Astrocyte of the spinal cord (primary cell): ENCODE results near the gene MPI.
"Not testable (repeated sequence)": the region's sequence is repeated elsewhere in the genome, so short reads cannot be mapped to it uniquely, and the experiment has no call there.

Experiments used
- DNase-seq: peaks from one replicate; pipeline ENCODE4 v3.0.0; 2011; ENCODE audit warnings: low read depth, low spot score
- H3K4me3 ChIP-seq: 2 replicates; pipeline ENCODE4 v1.5.1; 2011; ENCODE audit warnings: low read depth, mild to moderate bottlenecking, low read length, moderate library complexity
- in situ Hi-C: cut with HindIII; loops from 2 replicates; pipeline ENCODE4 v1.10.0; 2017; ENCODE audit warnings: low sequenced_read_pairs
- TF ChIP-seq, protein P1 (sequence below): IDR thresholded peaks from 2 replicates; pipeline ENCODE4 v1.5.1; 2012; ENCODE audit warnings: low read depth, mild to moderate bottlenecking, low read length, inconsistent platforms

The MPI gene

DNA sequence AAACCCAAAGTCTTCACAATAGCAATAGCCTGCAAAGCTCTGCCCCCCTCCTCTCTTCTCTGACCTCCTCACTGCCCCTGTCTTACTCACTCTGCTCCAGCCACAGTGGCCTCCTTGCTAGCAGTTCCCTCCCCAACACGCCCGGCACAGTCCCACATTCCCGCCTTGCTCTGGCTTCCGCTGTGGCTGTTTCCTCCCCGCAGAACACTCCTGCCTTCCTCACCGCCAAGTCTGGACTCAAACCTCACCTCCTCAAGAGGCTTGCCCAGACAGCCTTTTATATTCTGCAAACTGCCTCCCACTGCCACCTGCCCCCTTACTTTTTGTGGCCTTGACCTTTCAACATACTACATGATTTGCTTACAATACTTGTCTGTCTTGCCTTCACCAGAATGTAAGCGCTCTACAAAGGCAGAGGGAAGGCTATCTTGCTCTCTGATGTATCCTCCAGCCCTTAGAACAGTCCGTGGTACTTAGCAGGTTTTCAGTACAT, 406 bp upstream of the MPI start:
- no peak for DNase-seq
- TF ChIP-seq, protein P1, sequence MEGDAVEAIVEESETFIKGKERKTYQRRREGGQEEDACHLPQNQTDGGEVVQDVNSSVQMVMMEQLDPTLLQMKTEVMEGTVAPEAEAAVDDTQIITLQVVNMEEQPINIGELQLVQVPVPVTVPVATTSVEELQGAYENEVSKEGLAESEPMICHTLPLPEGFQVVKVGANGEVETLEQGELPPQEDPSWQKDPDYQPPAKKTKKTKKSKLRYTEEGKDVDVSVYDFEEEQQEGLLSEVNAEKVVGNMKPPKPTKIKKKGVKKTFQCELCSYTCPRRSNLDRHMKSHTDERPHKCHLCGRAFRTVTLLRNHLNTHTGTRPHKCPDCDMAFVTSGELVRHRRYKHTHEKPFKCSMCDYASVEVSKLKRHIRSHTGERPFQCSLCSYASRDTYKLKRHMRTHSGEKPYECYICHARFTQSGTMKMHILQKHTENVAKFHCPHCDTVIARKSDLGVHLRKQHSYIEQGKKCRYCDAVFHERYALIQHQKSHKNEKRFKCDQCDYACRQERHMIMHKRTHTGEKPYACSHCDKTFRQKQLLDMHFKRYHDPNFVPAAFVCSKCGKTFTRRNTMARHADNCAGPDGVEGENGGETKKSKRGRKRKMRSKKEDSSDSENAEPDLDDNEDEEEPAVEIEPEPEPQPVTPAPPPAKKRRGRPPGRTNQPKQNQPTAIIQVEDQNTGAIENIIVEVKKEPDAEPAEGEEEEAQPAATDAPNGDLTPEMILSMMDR, result no peak
- peak overlapping the region; percentile 92 for H3K4me3 ChIP-seq
- in situ Hi-C loops, result no loop called here

DNA sequence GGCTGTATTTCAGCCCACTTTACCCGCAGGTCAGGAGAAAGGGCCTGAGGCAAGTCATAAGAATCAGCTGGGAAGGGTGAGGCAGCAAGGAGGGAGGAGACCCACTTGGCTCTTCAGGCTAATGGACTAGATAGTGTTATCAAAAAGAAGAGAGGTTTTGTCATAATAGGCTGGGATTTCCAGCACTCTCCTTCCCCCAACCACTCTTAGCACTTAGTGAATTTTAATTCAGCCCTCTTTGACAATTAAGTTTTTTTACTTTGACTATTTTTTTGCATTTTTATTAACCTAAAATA, 771 bp downstream of the MPI start:
- TF ChIP-seq, protein P1, result no peak
- no peak for DNase-seq
- in situ Hi-C loops, result no loop called here
- peak overlapping the region; percentile 92 for H3K4me3 ChIP-seq

DNA sequence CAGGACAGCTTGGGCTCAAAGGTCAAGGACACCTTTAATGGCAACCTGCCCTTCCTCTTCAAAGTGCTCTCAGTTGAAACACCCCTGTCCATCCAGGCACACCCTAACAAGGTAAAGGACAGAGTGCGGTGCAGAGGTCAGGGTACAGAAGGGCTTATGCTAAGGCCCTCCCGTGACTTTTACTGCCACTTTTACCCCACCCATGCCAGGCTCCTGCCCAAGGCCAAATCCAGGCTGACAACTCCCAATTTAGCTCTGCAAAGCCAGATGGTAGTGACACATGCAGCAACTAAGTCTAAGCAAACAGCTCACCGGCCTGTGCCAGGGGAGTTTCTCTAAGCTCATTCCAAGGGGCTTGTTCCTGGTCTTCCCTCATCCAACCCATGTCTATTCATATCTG, 1.6 kb downstream of the MPI start:
- no peak for DNase-seq
- TF ChIP-seq, protein P1, result no peak
- no peak overlapping the region for H3K4me3 ChIP-seq
- in situ Hi-C loops, result no loop called here

DNA sequence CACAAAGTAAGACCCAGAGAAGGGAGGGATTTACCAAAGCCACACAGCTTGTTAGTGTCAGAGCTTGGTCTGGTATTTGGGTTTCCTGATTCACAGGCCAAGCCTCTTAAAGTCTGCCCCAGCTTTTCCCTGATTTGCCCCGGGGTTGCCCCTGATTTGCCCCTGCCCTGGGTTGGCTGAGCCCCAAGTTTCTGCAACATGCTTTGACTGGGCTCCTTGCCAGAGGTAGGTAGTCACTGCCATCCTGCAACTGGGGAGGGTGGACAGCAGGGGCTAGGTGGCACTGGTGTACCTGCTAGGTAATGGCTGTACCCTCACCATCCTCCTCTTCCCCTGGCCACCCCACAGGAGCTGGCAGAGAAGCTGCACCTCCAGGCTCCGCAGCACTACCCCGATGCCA, 2.5 kb downstream of the MPI start:
- DNase-seq, result no peak
- TF ChIP-seq, protein P1, result no peak
- no peak overlapping the region for H3K4me3 ChIP-seq
- in situ Hi-C loops, result no loop called here

DNA sequence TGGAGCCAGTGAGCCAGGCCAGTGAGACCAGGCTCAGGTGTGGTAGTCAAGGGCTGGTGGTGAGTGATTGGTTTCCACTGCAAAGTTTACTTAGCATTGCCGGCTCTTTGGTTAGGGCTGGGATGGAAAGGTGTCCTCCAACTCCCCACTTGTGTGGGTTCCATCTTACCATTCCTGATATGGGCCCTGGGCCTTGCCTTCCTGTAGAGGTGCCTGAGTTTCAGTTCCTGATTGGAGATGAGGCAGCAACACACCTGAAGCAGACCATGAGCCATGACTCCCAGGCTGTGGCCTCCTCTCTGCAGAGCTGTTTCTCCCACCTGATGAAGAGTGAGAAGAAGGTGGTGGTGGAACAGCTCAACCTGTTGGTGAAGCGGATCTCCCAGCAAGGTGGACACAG, 3.1 kb downstream of the MPI start:
- DNase-seq, result no peak
- in situ Hi-C loops, result no loop called here
- TF ChIP-seq, protein P1, result no peak
- H3K4me3 ChIP-seq, result no peak overlapping the region

DNA sequence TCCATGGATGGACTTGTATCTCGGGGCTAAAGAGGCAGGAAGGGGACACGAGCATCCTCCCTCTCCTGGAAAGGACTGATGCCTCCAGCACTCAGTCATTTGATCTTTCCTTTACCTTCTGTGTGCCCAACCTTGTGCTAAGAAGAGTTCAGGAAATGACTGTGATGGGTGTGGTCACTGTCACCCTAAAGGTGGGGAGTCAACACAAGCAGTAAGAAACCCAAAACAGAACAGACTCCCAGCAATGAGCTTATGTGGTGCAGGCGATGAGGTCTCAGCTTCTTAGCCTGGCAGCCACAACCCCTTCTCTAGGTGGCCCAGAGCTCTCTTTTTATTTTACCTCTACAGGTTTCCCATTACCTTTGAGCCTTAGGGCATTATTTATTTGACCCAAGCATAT, 3.8 kb downstream of the MPI start:
- DNase-seq, result no peak

DNA sequence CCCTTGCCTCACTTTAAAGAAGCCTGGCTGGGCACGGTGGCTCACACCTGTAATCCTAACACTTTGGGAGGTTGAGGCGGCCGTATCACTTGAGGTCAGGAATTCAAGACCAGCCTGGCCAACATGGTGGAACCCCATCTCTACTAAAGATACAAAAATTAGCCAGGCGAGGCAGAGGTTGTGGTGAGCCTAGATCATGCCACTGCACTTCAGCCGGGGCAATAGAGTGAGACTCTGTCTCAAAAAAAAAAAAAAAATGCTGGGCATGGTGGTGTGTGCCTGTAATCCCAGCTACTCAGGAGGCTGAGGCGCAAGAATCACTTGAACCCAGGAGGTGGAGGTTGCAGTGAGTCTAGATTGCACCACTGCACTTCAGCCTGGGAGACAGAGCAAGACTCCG, 4.5 kb downstream of the MPI start:
- in situ Hi-C loops, H3K4me3 ChIP-seq, DNase-seq: not testable (repeated sequence)

More for the DNA sequence above, 3.8 kb downstream of the MPI start:
- TF ChIP-seq, protein P1, result no peak
- in situ Hi-C loops, result no loop called here
- no peak overlapping the region for H3K4me3 ChIP-seq
